DND-41 (cell line): ENCODE measurements around the gene SUPT6H.

ENCODE experiments used
- EZH2 ChIP-seq: IDR thresholded peaks from 3 replicates; pipeline ENCODE4 v1.6.1; 2012; ENCODE audit warnings: borderline replicate concordance, low read depth, mild to moderate bottlenecking, moderate library complexity, low read length, inconsistent platforms; ENCODE audit not compliant: severe bottlenecking
- TF ChIP-seq, protein P1 (sequence below): IDR thresholded peaks from 2 replicates; pipeline ENCODE4 v1.5.1; 2012; ENCODE audit warnings: borderline replicate concordance, low read length, moderate library complexity, mild to moderate bottlenecking; ENCODE audit not compliant: poor library complexity, severe bottlenecking; ENCODE audit errors: extremely low read depth

- TF ChIP-seq EZH2, result no peak
- TF ChIP-seq, protein P1, sequence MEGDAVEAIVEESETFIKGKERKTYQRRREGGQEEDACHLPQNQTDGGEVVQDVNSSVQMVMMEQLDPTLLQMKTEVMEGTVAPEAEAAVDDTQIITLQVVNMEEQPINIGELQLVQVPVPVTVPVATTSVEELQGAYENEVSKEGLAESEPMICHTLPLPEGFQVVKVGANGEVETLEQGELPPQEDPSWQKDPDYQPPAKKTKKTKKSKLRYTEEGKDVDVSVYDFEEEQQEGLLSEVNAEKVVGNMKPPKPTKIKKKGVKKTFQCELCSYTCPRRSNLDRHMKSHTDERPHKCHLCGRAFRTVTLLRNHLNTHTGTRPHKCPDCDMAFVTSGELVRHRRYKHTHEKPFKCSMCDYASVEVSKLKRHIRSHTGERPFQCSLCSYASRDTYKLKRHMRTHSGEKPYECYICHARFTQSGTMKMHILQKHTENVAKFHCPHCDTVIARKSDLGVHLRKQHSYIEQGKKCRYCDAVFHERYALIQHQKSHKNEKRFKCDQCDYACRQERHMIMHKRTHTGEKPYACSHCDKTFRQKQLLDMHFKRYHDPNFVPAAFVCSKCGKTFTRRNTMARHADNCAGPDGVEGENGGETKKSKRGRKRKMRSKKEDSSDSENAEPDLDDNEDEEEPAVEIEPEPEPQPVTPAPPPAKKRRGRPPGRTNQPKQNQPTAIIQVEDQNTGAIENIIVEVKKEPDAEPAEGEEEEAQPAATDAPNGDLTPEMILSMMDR, result no peak
Measured at GRCh38 chr17:28705728-28706334, 43.8 kb downstream of the SUPT6H start.
